OCI-LY3 (cell line): ENCODE data around the gene UNC5A.

Experiments
- EZH2phosphoT487 ChIP-seq: fragments of 200-600 bp; shearing (Covaris generic); IDR thresholded peaks from 2 replicates; pipeline ENCODE4 v1.6.1; 2018; ENCODE audit warnings: antibody characterized with exemption, mixed run types, low read depth
- TF ChIP-seq, protein P1 (sequence below): fragments of 200-600, 300-600 bp; sonication (generic); IDR thresholded peaks from 2 replicates; pipeline ENCODE4 v1.5.1; 2014; ENCODE audit warnings: antibody characterized with exemption, low read length, low read depth

DNA sequence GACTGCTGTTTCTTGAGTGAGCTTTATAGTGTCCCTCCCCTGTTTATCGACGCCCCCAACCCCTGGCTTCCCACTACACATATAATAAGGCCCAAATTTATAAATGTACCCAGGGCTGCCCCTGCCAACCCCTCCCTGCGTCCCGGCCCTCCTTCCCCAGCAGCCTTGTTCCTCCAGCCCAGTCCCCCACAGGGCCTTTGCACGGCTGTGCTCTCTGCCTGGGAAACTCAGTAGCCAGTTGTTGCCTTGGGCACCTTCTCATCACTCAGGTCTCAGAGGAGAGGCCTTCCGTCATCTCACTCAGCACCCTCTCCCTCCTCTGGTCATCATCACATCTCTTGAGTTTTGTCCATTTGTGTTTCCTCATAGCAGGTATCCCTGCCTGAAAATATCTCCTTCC lies 15.8 kb upstream of the UNC5A start:
- TF ChIP-seq, protein P1, sequence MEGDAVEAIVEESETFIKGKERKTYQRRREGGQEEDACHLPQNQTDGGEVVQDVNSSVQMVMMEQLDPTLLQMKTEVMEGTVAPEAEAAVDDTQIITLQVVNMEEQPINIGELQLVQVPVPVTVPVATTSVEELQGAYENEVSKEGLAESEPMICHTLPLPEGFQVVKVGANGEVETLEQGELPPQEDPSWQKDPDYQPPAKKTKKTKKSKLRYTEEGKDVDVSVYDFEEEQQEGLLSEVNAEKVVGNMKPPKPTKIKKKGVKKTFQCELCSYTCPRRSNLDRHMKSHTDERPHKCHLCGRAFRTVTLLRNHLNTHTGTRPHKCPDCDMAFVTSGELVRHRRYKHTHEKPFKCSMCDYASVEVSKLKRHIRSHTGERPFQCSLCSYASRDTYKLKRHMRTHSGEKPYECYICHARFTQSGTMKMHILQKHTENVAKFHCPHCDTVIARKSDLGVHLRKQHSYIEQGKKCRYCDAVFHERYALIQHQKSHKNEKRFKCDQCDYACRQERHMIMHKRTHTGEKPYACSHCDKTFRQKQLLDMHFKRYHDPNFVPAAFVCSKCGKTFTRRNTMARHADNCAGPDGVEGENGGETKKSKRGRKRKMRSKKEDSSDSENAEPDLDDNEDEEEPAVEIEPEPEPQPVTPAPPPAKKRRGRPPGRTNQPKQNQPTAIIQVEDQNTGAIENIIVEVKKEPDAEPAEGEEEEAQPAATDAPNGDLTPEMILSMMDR, result no peak
- TF ChIP-seq EZH2phosphoT487, result no peak
